NB4 (cell line): ENCODE results near the gene DPEP2.
"Not testable (repeated sequence)": the region's sequence is repeated elsewhere in the genome, so short reads cannot be mapped to it uniquely, and the experiment has no call there.

Source experiments
- DNase-seq: peaks from one replicate; pipeline ENCODE4 v3.0.0; 2010; ENCODE audit warnings: low read depth
- H3K4me3 ChIP-seq: one replicate; pipeline ENCODE4 v1.5.1; 2011; ENCODE audit warnings: mild to moderate bottlenecking, low read depth, low read length, moderate library complexity
- CTCF ChIP-seq: IDR thresholded peaks from one replicate; pipeline ENCODE4 v1.5.1; 2012; ENCODE audit warnings: low read depth, low read length
- MAX ChIP-seq: IDR thresholded peaks from 2 replicates; pipeline ENCODE4 v1.6.1; 2011; ENCODE audit warnings: low read depth, low read length
- MYC ChIP-seq: IDR thresholded peaks from 2 replicates; pipeline ENCODE4 v1.6.1; 2011; ENCODE audit warnings: low read depth, low read length
- POLR2A ChIP-seq: IDR thresholded peaks from 2 replicates; pipeline ENCODE4 v1.6.1; 2011; ENCODE audit warnings: mild to moderate bottlenecking; ENCODE audit not compliant: insufficient read length; ENCODE audit errors: extremely low read depth

The DPEP2 gene

GRCh38 chr16:67977469-67978227 lies 21.6 kb downstream of the DPEP2 start:
- no peak for TF ChIP-seq MYC
- no peak for TF ChIP-seq MAX
- H3K4me3 ChIP-seq = no peak overlapping the region

GRCh38 chr16:67977005-67977404 lies 22.3 kb downstream of the DPEP2 start:
- DNase-seq = no peak
- H3K4me3 ChIP-seq = no peak overlapping the region
- TF ChIP-seq MYC (no peak), MAX (no peak), POLR2A (no peak), CTCF (no peak)

More at GRCh38 chr16:67977469-67978227, 21.6 kb downstream of the DPEP2 start:
- DNase-seq = no peak

- H3K4me3 ChIP-seq = no peak overlapping the region
- no peak for DNase-seq
- TF ChIP-seq MAX = no peak
- TF ChIP-seq POLR2A = no peak
- no peak for TF ChIP-seq MYC
- TF ChIP-seq CTCF = no peak
These were observed 23.1 kb downstream of the DPEP2 start for GRCh38 chr16:67976205-67976604.

GRCh38 chr16:67975321-67976105 lies 23.8 kb downstream of the DPEP2 start:
- DNase-seq = no peak
- H3K4me3 ChIP-seq = no peak overlapping the region
- no peak for TF ChIP-seq CTCF
- TF ChIP-seq POLR2A = no peak
- TF ChIP-seq MAX = no peak
- TF ChIP-seq MYC = no peak

- DNase-seq, H3K4me3 ChIP-seq: not testable (repeated sequence)
These were observed 27.0 kb downstream of the DPEP2 start for GRCh38 chr16:67972285-67972684.

GRCh38 chr16:67971111-67971510 lies 28.2 kb downstream of the DPEP2 start:
- no peak overlapping the region for H3K4me3 ChIP-seq
- TF ChIP-seq MAX (no peak), MYC (no peak), POLR2A (no peak), CTCF (no peak)
- no peak for DNase-seq
